ENCODE data around the gene SMU1.

Gene SMU1

DNA sequence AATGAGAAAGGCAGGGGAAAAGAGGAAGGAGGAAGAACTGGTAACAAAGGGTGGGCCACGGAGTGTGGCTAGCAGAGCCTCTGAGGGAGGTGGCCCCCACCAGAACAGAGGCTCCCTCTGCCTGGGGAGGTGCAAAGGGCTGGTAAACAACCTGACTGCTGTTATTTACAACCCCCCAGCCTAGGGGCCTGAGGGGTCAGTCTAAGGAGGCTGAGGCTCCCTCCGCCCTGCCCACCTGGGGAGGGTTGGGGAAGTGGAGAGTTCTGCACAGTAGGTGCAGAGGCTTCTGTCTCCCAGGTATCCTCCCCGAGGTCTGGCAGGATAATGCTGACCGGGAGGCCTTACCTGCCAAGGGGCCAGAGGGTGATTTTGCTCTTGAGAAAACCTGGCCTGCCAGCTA is 35.6 kb upstream of the SMU1 start:
- Histone ChIP-seq H3K4me3 (ENCODE audit: low read depth in 1 of 2, low read length in 2 of 2) (no peak overlapping the region), H3K27ac (ENCODE audit: low read depth, low read length) (no peak overlapping the region), H3K4me1 (ENCODE audit: insufficient read depth, low read length) (peaks cover 3% of the 10 kb centered on the region), H3K36me3 (ENCODE audit: insufficient read depth, low read length) (peaks cover 39% of the 10 kb centered on the region), H3K27me3 (ENCODE audit: control insufficient read depth in 1 of 2, insufficient read depth in 2 of 2, low read length in 2 of 2) (no peaks in the 10 kb centered on the region), H3K9me3 (ENCODE audit: low read length) (no peaks in the 10 kb centered on the region), H3K9ac (ENCODE audit: low read length) (no peak overlapping the region)

DNA sequence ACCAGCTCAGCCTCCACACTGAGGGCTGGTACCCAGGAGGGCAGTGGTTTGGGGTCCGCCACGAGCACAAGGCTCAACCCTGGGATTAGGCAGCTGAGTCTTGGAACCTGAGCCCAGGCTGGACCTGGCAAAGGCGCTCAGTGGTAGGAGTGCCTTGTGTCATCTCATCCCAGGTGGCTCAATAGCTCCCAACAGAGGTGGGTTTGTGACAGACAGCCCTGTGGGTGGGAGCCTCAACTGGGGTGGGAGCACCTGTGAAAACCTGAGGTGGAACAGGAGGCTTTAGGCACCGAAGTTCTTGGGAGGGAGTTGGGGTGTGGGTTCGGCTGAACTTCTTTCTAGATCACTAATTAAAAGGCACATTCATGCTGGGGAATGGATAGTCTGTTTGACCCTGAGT is 35.2 kb upstream of the SMU1 start:
- Histone ChIP-seq H3K4me1 (ENCODE audit: insufficient read depth, low read length) (no peaks in the 10 kb centered on the region), H3K27me3 (ENCODE audit: control insufficient read depth in 1 of 2, insufficient read depth in 2 of 2, low read length in 2 of 2) (no peaks in the 10 kb centered on the region), H3K4me3 (ENCODE audit: low read depth in 1 of 2, low read length in 2 of 2) (no peak overlapping the region), H3K9ac (ENCODE audit: low read length) (no peak overlapping the region), H3K9me3 (ENCODE audit: low read length) (no peaks in the 10 kb centered on the region), H3K36me3 (ENCODE audit: insufficient read depth, low read length) (peaks cover 35% of the 10 kb centered on the region), H3K27ac (ENCODE audit: low read depth, low read length) (no peak overlapping the region)

DNA sequence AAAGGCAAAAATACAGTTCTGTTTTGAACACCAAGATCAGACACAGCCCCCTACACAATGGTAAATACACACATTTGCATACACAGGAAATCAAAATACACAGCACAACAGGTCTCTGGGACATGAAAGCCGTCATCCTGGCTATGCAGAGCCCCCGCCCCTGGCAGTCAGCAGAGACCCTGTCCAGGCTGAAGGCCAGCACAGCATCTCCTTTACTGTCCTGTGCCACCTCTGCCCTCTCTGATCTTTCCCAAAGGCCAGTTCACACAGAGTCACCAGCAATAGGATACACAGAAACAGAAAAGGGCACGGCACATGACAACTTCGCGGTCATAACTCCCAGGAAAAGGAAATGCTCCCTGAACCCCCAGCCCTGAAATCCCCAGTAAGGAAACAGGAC is 34.2 kb upstream of the SMU1 start:
- no peaks in the 10 kb centered on the region for H3K27me3 ChIP-seq (ENCODE audit: control insufficient read depth in 1 of 2, insufficient read depth in 2 of 2, low read length in 2 of 2)
- H3K4me3 ChIP-seq (ENCODE audit: low read depth in 1 of 2, low read length in 2 of 2) = no peak overlapping the region
- H3K4me1 ChIP-seq (ENCODE audit: insufficient read depth, low read length) = no peaks in the 10 kb centered on the region
- H3K27ac ChIP-seq (ENCODE audit: low read depth, low read length) = no peak overlapping the region
- H3K9ac ChIP-seq (ENCODE audit: low read length) = no peak overlapping the region
- H3K9me3 ChIP-seq (ENCODE audit: low read length) = no peaks in the 10 kb centered on the region
- peaks cover 35% of the 10 kb centered on the region for H3K36me3 ChIP-seq (ENCODE audit: insufficient read depth, low read length)

DNA sequence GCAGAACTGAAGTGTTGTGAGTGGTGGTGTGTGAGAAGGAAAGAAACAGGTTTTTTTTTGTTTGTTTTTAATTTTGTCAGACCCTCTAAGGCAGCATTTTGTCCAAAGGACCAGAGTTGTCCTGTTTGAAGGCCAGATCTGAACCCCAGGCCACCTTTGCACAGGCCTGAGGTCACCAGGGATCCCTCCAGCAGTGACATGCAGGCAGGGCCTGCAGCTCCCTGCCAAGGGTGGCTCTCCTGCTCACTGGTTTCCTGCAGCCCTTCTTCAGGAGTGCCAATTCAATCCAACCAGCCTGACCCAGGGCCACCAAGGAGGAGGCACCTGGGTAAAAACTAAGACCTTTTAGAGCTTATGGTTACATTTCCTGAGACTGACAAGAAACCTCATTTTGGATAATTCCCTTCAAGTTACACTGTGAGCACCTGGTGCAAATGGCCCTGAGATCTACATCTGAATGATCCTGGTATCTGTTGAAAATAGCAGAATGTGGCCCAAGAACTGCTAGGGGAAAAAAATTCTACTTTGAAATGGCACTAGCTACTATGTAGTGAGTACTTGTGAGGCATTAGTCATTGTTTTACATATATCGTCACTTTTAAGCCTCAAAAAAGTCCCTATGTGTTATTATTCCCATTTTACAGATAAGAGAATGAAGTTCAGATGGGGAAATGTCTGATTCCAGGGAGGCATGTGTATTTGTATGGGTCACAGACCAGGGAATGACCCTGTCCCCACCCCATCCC is 33.5 kb upstream of the SMU1 start:
- H3K36me3 ChIP-seq (ENCODE audit: insufficient read depth, low read length) = peaks cover 30% of the 10 kb centered on the region
- no peaks in the 10 kb centered on the region for H3K9me3 ChIP-seq (ENCODE audit: low read length)
- H3K9ac ChIP-seq (ENCODE audit: low read length) = no peak overlapping the region
- H3K27me3 ChIP-seq (ENCODE audit: control insufficient read depth in 1 of 2, insufficient read depth in 2 of 2, low read length in 2 of 2) = no peaks in the 10 kb centered on the region
- no peak overlapping the region for H3K27ac ChIP-seq (ENCODE audit: low read depth, low read length)
- H3K4me3 ChIP-seq (ENCODE audit: low read depth in 1 of 2, low read length in 2 of 2) = no peak overlapping the region
- H3K4me1 ChIP-seq (ENCODE audit: insufficient read depth, low read length) = no peaks in the 10 kb centered on the region

DNA sequence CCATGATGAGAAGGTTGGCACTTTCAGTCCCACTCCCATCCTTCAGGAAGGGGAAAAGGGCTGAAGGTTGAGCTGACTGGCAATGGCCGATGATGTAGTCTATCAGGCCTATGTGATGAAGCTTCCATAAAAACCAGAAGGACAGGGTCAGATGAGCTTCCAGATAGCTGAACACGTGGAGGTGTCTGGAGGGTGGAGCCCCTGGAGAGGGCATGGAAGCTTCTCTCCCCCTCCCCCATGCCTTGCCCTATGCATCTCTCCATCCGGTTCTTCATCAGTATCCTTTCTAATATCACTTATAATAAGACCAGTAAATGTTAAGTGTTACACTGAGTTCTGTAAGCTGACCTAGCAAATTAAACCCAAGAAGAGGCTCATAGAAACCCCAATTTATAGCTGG is 32.6 kb upstream of the SMU1 start:
- Histone ChIP-seq H3K27me3 (ENCODE audit: control insufficient read depth in 1 of 2, insufficient read depth in 2 of 2, low read length in 2 of 2) (no peaks in the 10 kb centered on the region), H3K9me3 (ENCODE audit: low read length) (no peaks in the 10 kb centered on the region), H3K9ac (ENCODE audit: low read length) (no peak overlapping the region), H3K27ac (ENCODE audit: low read depth, low read length) (no peak overlapping the region), H3K4me1 (ENCODE audit: insufficient read depth, low read length) (no peaks in the 10 kb centered on the region), H3K4me3 (ENCODE audit: low read depth in 1 of 2, low read length in 2 of 2) (no peak overlapping the region), H3K36me3 (ENCODE audit: insufficient read depth, low read length) (peaks cover 27% of the 10 kb centered on the region)

DNA sequence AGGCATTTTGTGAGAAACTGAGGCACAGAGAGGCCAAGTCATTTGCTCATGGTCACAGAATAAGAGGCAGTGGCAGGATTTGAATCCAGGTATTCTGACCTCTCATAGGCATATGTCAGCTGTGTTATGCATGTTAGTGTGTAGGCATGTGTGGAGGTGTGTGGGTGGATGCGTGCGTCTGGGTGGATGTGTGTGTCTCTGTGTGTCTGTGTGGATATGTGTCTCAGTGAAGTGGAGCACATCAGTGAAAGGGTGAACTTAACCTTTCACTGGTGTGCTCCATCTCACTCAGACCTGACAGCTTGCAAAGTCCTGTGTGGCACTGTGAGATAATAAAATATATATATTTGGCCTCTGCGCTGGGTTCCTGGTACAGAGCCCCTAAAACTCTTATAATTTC is 32.0 kb upstream of the SMU1 start:
- H3K4me1 ChIP-seq (ENCODE audit: insufficient read depth, low read length) = no peaks in the 10 kb centered on the region
- H3K4me3 ChIP-seq (ENCODE audit: low read depth in 1 of 2, low read length in 2 of 2) = no peak overlapping the region
- no peaks in the 10 kb centered on the region for H3K9me3 ChIP-seq (ENCODE audit: low read length)
- no peak overlapping the region for H3K9ac ChIP-seq (ENCODE audit: low read length)
- H3K36me3 ChIP-seq (ENCODE audit: insufficient read depth, low read length) = peaks cover 20% of the 10 kb centered on the region
- H3K27me3 ChIP-seq (ENCODE audit: control insufficient read depth in 1 of 2, insufficient read depth in 2 of 2, low read length in 2 of 2) = no peaks in the 10 kb centered on the region
- H3K27ac ChIP-seq (ENCODE audit: low read depth, low read length) = no peak overlapping the region

DNA sequence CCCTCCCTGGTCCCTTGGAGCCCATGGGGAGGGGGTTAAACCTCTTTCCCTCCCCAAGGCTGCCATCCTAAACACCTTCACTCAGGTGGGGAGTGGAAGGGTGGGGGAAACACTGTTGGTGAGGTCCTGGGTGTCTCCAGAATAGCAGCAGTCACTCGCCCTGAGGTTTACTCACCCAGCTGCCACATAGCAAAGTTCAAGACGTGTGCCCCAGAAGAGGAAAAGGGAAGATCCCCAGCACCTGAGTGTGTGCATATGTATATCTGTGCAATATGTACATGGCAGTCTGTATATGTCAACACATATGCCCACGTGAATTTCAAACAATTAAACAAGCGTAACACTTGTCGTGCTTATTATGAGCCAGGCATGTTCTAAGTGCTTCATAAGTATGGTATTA is 31.3 kb upstream of the SMU1 start:
- no peaks in the 10 kb centered on the region for H3K9me3 ChIP-seq (ENCODE audit: low read length)
- H3K36me3 ChIP-seq (ENCODE audit: insufficient read depth, low read length) = peaks cover 13% of the 10 kb centered on the region
- no peak overlapping the region for H3K4me3 ChIP-seq (ENCODE audit: low read depth in 1 of 2, low read length in 2 of 2)
- no peak overlapping the region for H3K27ac ChIP-seq (ENCODE audit: low read depth, low read length)
- H3K4me1 ChIP-seq (ENCODE audit: insufficient read depth, low read length) = no peaks in the 10 kb centered on the region
- no peak overlapping the region for H3K9ac ChIP-seq (ENCODE audit: low read length)
- no peaks in the 10 kb centered on the region for H3K27me3 ChIP-seq (ENCODE audit: control insufficient read depth in 1 of 2, insufficient read depth in 2 of 2, low read length in 2 of 2)

DNA sequence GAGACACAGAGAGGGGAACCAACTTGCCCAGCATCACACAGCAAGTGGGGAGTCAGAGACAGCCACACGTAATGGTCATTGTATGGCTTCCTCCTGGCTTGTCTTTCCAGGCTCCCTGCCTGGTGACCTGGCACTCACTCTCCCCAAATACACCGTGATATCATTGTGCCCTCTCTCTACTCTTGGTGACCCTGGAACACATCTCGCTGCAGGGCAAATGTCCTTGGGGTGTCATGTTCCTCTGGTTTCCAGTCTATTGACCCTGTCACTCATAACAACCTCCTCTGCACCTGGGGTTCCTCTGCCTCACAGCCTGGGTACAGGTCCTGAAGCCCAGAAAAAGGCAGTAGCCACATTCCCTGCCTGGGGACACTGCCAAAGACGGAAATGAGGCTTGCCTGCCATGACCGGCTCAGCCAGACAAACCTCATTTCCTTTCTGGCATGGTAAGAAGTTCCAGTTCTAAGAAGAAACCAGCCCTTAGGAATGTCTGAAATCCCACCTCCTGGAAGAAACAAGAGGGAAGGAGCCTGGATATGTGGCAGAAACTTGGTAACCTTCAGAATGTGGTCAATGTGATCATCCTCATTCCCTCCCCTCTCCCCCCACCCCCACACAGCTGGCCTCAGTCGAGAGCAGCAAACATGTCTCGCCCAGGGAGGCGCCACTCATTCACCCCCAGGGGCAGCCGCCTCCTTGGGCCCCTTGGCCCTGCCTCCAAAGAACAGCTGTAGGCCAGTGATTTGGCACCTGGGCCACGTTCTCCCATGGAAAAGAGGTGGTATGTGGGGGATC is 30.6 kb upstream of the SMU1 start:
- H3K9me3 ChIP-seq (ENCODE audit: low read length) = no peaks in the 10 kb centered on the region
- H3K9ac ChIP-seq (ENCODE audit: low read length) = no peak overlapping the region
- H3K4me3 ChIP-seq (ENCODE audit: low read depth in 1 of 2, low read length in 2 of 2) = no peak overlapping the region
- no peaks in the 10 kb centered on the region for H3K4me1 ChIP-seq (ENCODE audit: insufficient read depth, low read length)
- H3K27me3 ChIP-seq (ENCODE audit: control insufficient read depth in 1 of 2, insufficient read depth in 2 of 2, low read length in 2 of 2) = no peaks in the 10 kb centered on the region
- H3K27ac ChIP-seq (ENCODE audit: low read depth, low read length) = no peak overlapping the region
- H3K36me3 ChIP-seq (ENCODE audit: insufficient read depth, low read length) = peaks cover 9% of the 10 kb centered on the region

DNA sequence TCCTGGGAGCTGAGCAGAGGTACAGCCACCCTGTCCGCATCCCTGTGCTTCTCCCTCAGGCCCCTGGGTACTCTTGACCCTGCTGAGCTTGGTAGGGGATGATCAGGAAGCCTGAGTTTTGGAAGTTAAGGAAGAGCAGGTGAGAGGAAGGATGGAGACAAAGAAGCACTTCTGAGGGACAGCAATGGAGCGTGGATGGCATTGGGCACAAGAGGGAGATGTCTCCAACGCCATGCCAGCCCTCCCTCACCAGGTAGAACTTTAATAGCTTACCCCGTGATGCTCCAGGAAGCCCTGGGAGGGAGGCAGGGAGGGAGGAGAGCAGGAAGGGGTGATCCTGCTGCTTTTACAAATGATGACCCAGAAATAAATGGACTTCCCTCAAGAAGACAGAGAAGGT is 29.9 kb upstream of the SMU1 start:
- no peak overlapping the region for H3K4me3 ChIP-seq (ENCODE audit: low read depth in 1 of 2, low read length in 2 of 2)
- H3K36me3 ChIP-seq (ENCODE audit: insufficient read depth, low read length) = peaks cover 9% of the 10 kb centered on the region
- no peaks in the 10 kb centered on the region for H3K27me3 ChIP-seq (ENCODE audit: control insufficient read depth in 1 of 2, insufficient read depth in 2 of 2, low read length in 2 of 2)
- no peak overlapping the region for H3K9ac ChIP-seq (ENCODE audit: low read length)
- H3K27ac ChIP-seq (ENCODE audit: low read depth, low read length) = no peak overlapping the region
- H3K9me3 ChIP-seq (ENCODE audit: low read length) = no peaks in the 10 kb centered on the region
- no peaks in the 10 kb centered on the region for H3K4me1 ChIP-seq (ENCODE audit: insufficient read depth, low read length)

DNA sequence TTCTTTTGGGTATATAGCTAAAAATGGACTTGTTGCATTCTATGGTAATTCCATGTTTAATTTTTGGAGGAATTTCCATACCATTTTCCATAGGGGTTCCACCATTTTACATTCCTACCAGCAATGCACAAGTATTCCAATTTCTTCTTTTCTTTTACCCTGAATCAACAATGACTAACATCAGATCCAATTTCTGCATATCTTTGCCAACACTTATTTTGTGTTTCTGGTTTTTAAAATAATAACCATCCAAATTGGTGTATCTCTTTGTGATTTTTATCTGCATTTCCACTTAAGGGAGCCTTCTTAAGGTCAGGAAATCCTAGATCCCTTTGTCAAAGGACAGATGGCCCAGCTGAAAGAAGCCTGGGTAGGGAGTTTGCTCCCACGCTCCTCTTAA is 29.5 kb upstream of the SMU1 start:
- H3K4me3 ChIP-seq (ENCODE audit: low read depth in 1 of 2, low read length in 2 of 2) = no peak overlapping the region
- H3K4me1 ChIP-seq (ENCODE audit: insufficient read depth, low read length) = no peaks in the 10 kb centered on the region
- H3K27me3 ChIP-seq (ENCODE audit: control insufficient read depth in 1 of 2, insufficient read depth in 2 of 2, low read length in 2 of 2) = no peaks in the 10 kb centered on the region
- no peak overlapping the region for H3K27ac ChIP-seq (ENCODE audit: low read depth, low read length)
- H3K9me3 ChIP-seq (ENCODE audit: low read length) = no peaks in the 10 kb centered on the region
- peaks cover 9% of the 10 kb centered on the region for H3K36me3 ChIP-seq (ENCODE audit: insufficient read depth, low read length)
- no peak overlapping the region for H3K9ac ChIP-seq (ENCODE audit: low read length)

DNA sequence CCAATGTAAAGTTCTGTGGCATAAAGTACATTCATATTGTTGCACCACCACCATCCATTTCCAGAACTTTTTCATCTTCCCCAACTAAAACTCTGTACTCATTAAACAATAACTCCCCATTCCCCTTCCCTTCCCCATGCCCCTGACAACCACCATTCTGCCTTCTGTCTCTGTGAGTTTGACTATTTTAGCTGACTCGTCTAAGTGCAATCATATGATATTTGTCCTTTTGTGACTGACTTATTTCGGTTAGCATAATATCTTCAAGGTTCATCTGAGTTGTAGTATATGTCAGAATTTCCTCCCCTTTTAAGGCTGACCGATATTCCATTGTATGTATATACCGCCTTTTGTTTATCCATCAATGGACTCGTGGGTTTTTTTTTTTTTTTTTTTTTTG is 29.0 kb upstream of the SMU1 start:
- Histone ChIP-seq H3K36me3 (ENCODE audit: insufficient read depth, low read length) (peaks cover 6% of the 10 kb centered on the region), H3K4me1 (ENCODE audit: insufficient read depth, low read length) (no peaks in the 10 kb centered on the region), H3K9me3 (ENCODE audit: low read length) (no peaks in the 10 kb centered on the region), H3K4me3 (ENCODE audit: low read depth in 1 of 2, low read length in 2 of 2) (no peak overlapping the region), H3K27ac (ENCODE audit: low read depth, low read length) (no peak overlapping the region), H3K9ac (ENCODE audit: low read length) (no peak overlapping the region), H3K27me3 (ENCODE audit: control insufficient read depth in 1 of 2, insufficient read depth in 2 of 2, low read length in 2 of 2) (no peaks in the 10 kb centered on the region)

DNA sequence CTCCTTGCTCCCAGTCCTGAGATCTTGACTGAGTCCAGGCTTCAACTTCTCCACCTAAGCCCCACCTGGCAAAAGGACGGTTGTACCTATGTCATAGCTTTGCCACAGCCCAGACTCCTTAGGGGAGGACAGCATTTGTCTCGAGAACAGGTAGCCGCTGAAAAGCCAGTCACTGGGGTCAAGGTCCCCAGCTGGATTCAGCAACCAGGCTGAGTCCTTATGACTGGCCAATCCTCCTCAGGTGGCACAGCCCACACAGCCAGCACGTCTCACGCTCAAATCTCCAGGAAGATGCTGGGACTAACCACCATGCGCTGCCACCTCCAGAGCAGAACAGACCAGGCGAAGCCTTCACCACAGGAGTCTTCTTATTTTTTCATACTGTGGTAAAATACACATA is 27.9 kb upstream of the SMU1 start:
- Histone ChIP-seq H3K9me3 (ENCODE audit: low read length) (no peaks in the 10 kb centered on the region), H3K27me3 (ENCODE audit: control insufficient read depth in 1 of 2, insufficient read depth in 2 of 2, low read length in 2 of 2) (no peaks in the 10 kb centered on the region), H3K27ac (ENCODE audit: low read depth, low read length) (no peak overlapping the region), H3K4me1 (ENCODE audit: insufficient read depth, low read length) (no peaks in the 10 kb centered on the region), H3K9ac (ENCODE audit: low read length) (no peak overlapping the region), H3K4me3 (ENCODE audit: low read depth in 1 of 2, low read length in 2 of 2) (no peak overlapping the region), H3K36me3 (ENCODE audit: insufficient read depth, low read length) (no peaks in the 10 kb centered on the region)

Measured in muscle layer of colon (tissue), 2 donors.